CD4-positive, alpha-beta memory T cell (primary cell): ENCODE results near the gene TMEFF2. TPM values are rescaled to one million over a fixed set of nuclear protein-coding genes. Genes with fewer than 3 reads are reported as not detected.

ENCODE experiments used
- CTCF ChIA-PET: fragments of 350-600 bp; sonication (Branson Sonifier 250); formaldehyde crosslinking; loops from one replicate; lab custom pipeline; 2021; ENCODE audit warnings: inconsistent platforms; ENCODE audit not compliant: partially characterized antibody; lab: Charles Lee
- POLR2A ChIA-PET: fragments of 350-600 bp; sonication (Branson Sonifier 250); formaldehyde crosslinking; loops from one replicate; lab custom pipeline; 2021; ENCODE audit not compliant: partially characterized antibody; lab: Charles Lee
- DNase-seq, 5 donors: peaks; one replicate each; pipeline versions ENCODE4 v3.0.0 to v3.0.0-alpha.2; 2020 to 2022; ENCODE audit warnings: mixed read lengths in 1 of 5
- H3K27ac ChIP-seq: one replicate; pipeline ENCODE4 v1.7.0; 2013; ENCODE audit warnings: low read depth, low read length
- H3K27me3 ChIP-seq: 2 replicates; pipeline ENCODE4 v1.7.0; 2013; ENCODE audit warnings: mild to moderate bottlenecking, low read length, moderate library complexity; ENCODE audit not compliant: insufficient read depth
- H3K36me3 ChIP-seq: 2 replicates; pipeline ENCODE4 v1.7.0; 2013; ENCODE audit warnings: mild to moderate bottlenecking, low read length, moderate library complexity; ENCODE audit not compliant: insufficient read depth
- H3K4me1 ChIP-seq: 2 replicates; pipeline ENCODE4 v1.7.0; 2013; ENCODE audit warnings: mild to moderate bottlenecking, low read length, moderate library complexity; ENCODE audit not compliant: insufficient read depth
- H3K4me3 ChIP-seq, 2 donors: one replicate each; pipeline ENCODE4 v1.7.0; 2013; ENCODE audit warnings: low read length in 2 of 2, mild to moderate bottlenecking in 1 of 2
- H3K9me3 ChIP-seq, 2 donors: one replicate each; pipeline ENCODE4 v1.7.0; 2013; ENCODE audit warnings: low read length in 2 of 2, control low read depth in 1 of 2; ENCODE audit not compliant: control insufficient read depth in 1 of 2
- H3K27ac Mint-ChIP-seq, 7 donors: one replicate each; pipeline ENCODE4 v1.8.0; 2020 to 2021; ENCODE audit warnings: mixed read lengths in 7 of 7, mild to moderate bottlenecking in 6 of 7, inconsistent platforms in 3 of 7, moderate library complexity in 3 of 7
- H3K27me3 Mint-ChIP-seq, 2 donors: one replicate each; pipeline ENCODE4 v1.8.0; 2020 to 2021; ENCODE audit warnings: mixed read lengths in 2 of 2
- H3K36me3 Mint-ChIP-seq, 2 donors: one replicate each; pipeline ENCODE4 v1.8.0; 2020 to 2021; ENCODE audit warnings: mixed read lengths in 2 of 2, inconsistent platforms in 1 of 2, mild to moderate bottlenecking in 1 of 2
- H3K4me1 Mint-ChIP-seq, 4 donors: one replicate each; pipeline ENCODE4 v1.8.0; 2020 to 2021; ENCODE audit warnings: mixed read lengths in 4 of 4, mild to moderate bottlenecking in 1 of 4
- H3K4me3 Mint-ChIP-seq, 8 donors: one replicate each; pipeline ENCODE4 v1.8.0; 2020 to 2021; ENCODE audit warnings: mixed read lengths in 8 of 8, mild to moderate bottlenecking in 7 of 8, moderate library complexity in 6 of 8, inconsistent platforms in 3 of 8
- H3K9me3 Mint-ChIP-seq, 8 donors: one replicate each; pipeline ENCODE4 v1.8.0; 2020 to 2021; ENCODE audit warnings: mixed read lengths in 8 of 8, mild to moderate bottlenecking in 5 of 8, inconsistent platforms in 3 of 8, moderate library complexity in 1 of 8
- intact Hi-C: fragments of 100-400 bp; cut with micrococcal nuclease; formaldehyde crosslinking; loops from one replicate; pipeline ENCODE4 v1.15.1; 2023
- polyA plus RNA-seq, 2 donors: library from polyadenylated mRNA; unstranded; fragments of 300-500 nt; fragmentation: Illumina TruSeq; gene quantifications; one replicate each; pipeline ENCODE4 v1.2.3, GENCODE V29; 2021
- total RNA-seq, 2 experiments: library from RNA; stranded (reverse); gene quantifications; one replicate each; pipeline ENCODE4 v1.2.3, GENCODE V29; 2021

Gene TMEFF2
- total and polyA plus RNA-seq, 4 experiments from 2014 or later, result not detected

GRCh38 chr2:191991442-191991841 is 203.3 kb downstream of the TMEFF2 start:
- no peak for DNase-seq
- intact Hi-C loops, result no loop called here
- Mint-ChIP-seq H3K36me3 (no peaks in the 10 kb centered on the region), H3K4me3 (no peak overlapping the region), H3K9me3 (no peaks in the 10 kb centered on the region), H3K27ac (no peak overlapping the region), H3K4me1 (no peaks in the 10 kb centered on the region), H3K27me3 (no peaks in the 10 kb centered on the region)
- H3K4me1 ChIP-seq, result no peaks in the 10 kb centered on the region
- POLR2A ChIA-PET, result no interaction called here
- H3K27me3 ChIP-seq, result no peaks in the 10 kb centered on the region
- CTCF ChIA-PET, result no interaction called here
- no peaks in the 10 kb centered on the region for H3K9me3 ChIP-seq
- no peaks in the 10 kb centered on the region for H3K36me3 ChIP-seq
- no peak overlapping the region for H3K27ac ChIP-seq
- H3K4me3 ChIP-seq, result no peak overlapping the region

- no peaks in the 10 kb centered on the region for H3K36me3 ChIP-seq
- no peaks in the 10 kb centered on the region for H3K9me3 ChIP-seq
- no peaks in the 10 kb centered on the region for H3K9me3 Mint-ChIP-seq
- no peak overlapping the region for H3K4me3 ChIP-seq
- CTCF ChIA-PET, result interaction anchor here (0.7 kb wide), 1 partner anchor 419 kb away, joined by 3 read pairs; no protein-coding TSS in a partner anchor
- peaks cover 3 to 8% of the 10 kb centered on the region in 2 donors for H3K27me3 Mint-ChIP-seq
- no peak overlapping the region for H3K4me3 Mint-ChIP-seq
- H3K27ac Mint-ChIP-seq, result no peak overlapping the region
- no peaks in the 10 kb centered on the region for H3K4me1 ChIP-seq
- H3K27me3 ChIP-seq, result no peaks in the 10 kb centered on the region
- DNase-seq, result no peak
- POLR2A ChIA-PET, result no interaction called here
- no peak overlapping the region for H3K27ac ChIP-seq
- intact Hi-C loops, result no loop called here
- no peaks in the 10 kb centered on the region for H3K4me1 Mint-ChIP-seq
- H3K36me3 Mint-ChIP-seq, result no peaks in the 10 kb centered on the region
These were observed 209.0 kb downstream of the TMEFF2 start for GRCh38 chr2:191985740-191986139.

GRCh38 chr2:191983591-191983990 is 211.1 kb downstream of the TMEFF2 start:
- POLR2A ChIA-PET, result no interaction called here
- CTCF ChIA-PET, result no interaction called here

GRCh38 chr2:191983186-191983585 is 211.5 kb downstream of the TMEFF2 start:
- no peak overlapping the region for H3K4me3 Mint-ChIP-seq
- Histone ChIP-seq H3K27ac (no peak overlapping the region), H3K4me1 (no peaks in the 10 kb centered on the region), H3K36me3 (no peaks in the 10 kb centered on the region), H3K9me3 (no peaks in the 10 kb centered on the region), H3K4me3 (no peak overlapping the region), H3K27me3 (no peaks in the 10 kb centered on the region)
- H3K27ac Mint-ChIP-seq, result no peak overlapping the region
- intact Hi-C loops, result no loop called here
- no peaks in the 10 kb centered on the region for H3K4me1 Mint-ChIP-seq
- H3K36me3 Mint-ChIP-seq, result no peaks in the 10 kb centered on the region
- DNase-seq, result no peak
- CTCF ChIA-PET, result no interaction called here
- peaks cover 0 to 2% (median 0%) of the 10 kb centered on the region in 8 donors for H3K9me3 Mint-ChIP-seq
- peaks cover 9% of the 10 kb centered on the region in 2 donors for H3K27me3 Mint-ChIP-seq
- POLR2A ChIA-PET, result no interaction called here

More at GRCh38 chr2:191983591-191983990, 211.1 kb downstream of the TMEFF2 start:
- Mint-ChIP-seq H3K27me3 (peaks cover 9% of the 10 kb centered on the region in 2 donors), H3K9me3 (peaks cover 0 to 2% (median 0%) of the 10 kb centered on the region in 8 donors), H3K4me3 (no peak overlapping the region), H3K36me3 (no peaks in the 10 kb centered on the region), H3K27ac (no peak overlapping the region), H3K4me1 (no peaks in the 10 kb centered on the region)
- Histone ChIP-seq H3K27ac (no peak overlapping the region), H3K4me3 (no peak overlapping the region), H3K9me3 (no peaks in the 10 kb centered on the region), H3K27me3 (no peaks in the 10 kb centered on the region), H3K4me1 (no peaks in the 10 kb centered on the region), H3K36me3 (no peaks in the 10 kb centered on the region)
- DNase-seq, result no peak
- intact Hi-C loops, result no loop called here

GRCh38 chr2:191981706-191982105 is 213.0 kb downstream of the TMEFF2 start:
- intact Hi-C loops, result no loop called here
- no peak overlapping the region for H3K27ac ChIP-seq
- DNase-seq, result no peak
- POLR2A ChIA-PET, result no interaction called here
- H3K27me3 ChIP-seq, result no peaks in the 10 kb centered on the region
- no peaks in the 10 kb centered on the region for H3K4me1 ChIP-seq
- Mint-ChIP-seq H3K4me3 (no peak overlapping the region), H3K27me3 (peaks cover 9% of the 10 kb centered on the region in 2 donors), H3K9me3 (peaks cover 0 to 2% (median 0%) of the 10 kb centered on the region in 8 donors), H3K4me1 (no peaks in the 10 kb centered on the region), H3K27ac (no peak overlapping the region), H3K36me3 (no peaks in the 10 kb centered on the region)
- H3K36me3 ChIP-seq, result no peaks in the 10 kb centered on the region
- H3K9me3 ChIP-seq, result no peaks in the 10 kb centered on the region
- CTCF ChIA-PET, result no interaction called here
- no peak overlapping the region for H3K4me3 ChIP-seq

GRCh38 chr2:191980483-191980882 is 214.2 kb downstream of the TMEFF2 start:
- Mint-ChIP-seq H3K9me3 (peaks cover 0 to 2% (median 0%) of the 10 kb centered on the region in 8 donors), H3K27me3 (peaks cover 9% of the 10 kb centered on the region in 2 donors), H3K4me1 (no peaks in the 10 kb centered on the region), H3K36me3 (no peaks in the 10 kb centered on the region), H3K4me3 (no peak overlapping the region), H3K27ac (no peak overlapping the region)
- POLR2A ChIA-PET, result no interaction called here
- H3K27ac ChIP-seq, result no peak overlapping the region
- H3K4me1 ChIP-seq, result no peaks in the 10 kb centered on the region
- no peak overlapping the region for H3K4me3 ChIP-seq
- no peak for DNase-seq
- intact Hi-C loops, result no loop called here
- no peaks in the 10 kb centered on the region for H3K36me3 ChIP-seq
- no peaks in the 10 kb centered on the region for H3K9me3 ChIP-seq
- CTCF ChIA-PET, result no interaction called here
- no peaks in the 10 kb centered on the region for H3K27me3 ChIP-seq

- intact Hi-C loops, result no loop called here
- H3K27ac ChIP-seq, result no peak overlapping the region
- Mint-ChIP-seq H3K27me3 (peaks cover 8 to 13% of the 10 kb centered on the region in 2 donors), H3K4me3 (no peak overlapping the region), H3K9me3 (peaks cover 0 to 2% (median 0%) of the 10 kb centered on the region in 8 donors), H3K4me1 (no peaks in the 10 kb centered on the region), H3K27ac (no peak overlapping the region), H3K36me3 (no peaks in the 10 kb centered on the region)
- H3K4me3 ChIP-seq, result no peak overlapping the region
- H3K27me3 ChIP-seq, result no peaks in the 10 kb centered on the region
- H3K4me1 ChIP-seq, result no peaks in the 10 kb centered on the region
- H3K9me3 ChIP-seq, result no peaks in the 10 kb centered on the region
- H3K36me3 ChIP-seq, result no peaks in the 10 kb centered on the region
- POLR2A ChIA-PET, result no interaction called here
- CTCF ChIA-PET, result no interaction called here
- DNase-seq, result no peak
These were observed 215.5 kb downstream of the TMEFF2 start for GRCh38 chr2:191979221-191979730.
